Ishikawa (cell line): Measurements from ENCODE around the gene TMEM255B.

Experiments
- CEBPB ChIP-seq: IDR thresholded peaks from 2 replicates; pipeline ENCODE4 v1.6.1; 2012
- EP300 ChIP-seq: IDR thresholded peaks from 2 replicates; pipeline ENCODE4 v1.6.1; 2012; ENCODE audit warnings: borderline replicate concordance
- FOXM1 ChIP-seq: IDR thresholded peaks from 2 replicates; pipeline ENCODE4 v1.6.1; 2012; ENCODE audit warnings: low read depth, borderline replicate concordance
- TAF1 ChIP-seq: IDR thresholded peaks from 2 replicates; pipeline ENCODE4 v1.6.1; 2012; ENCODE audit warnings: low read depth, mild to moderate bottlenecking
- TEAD4 ChIP-seq: IDR thresholded peaks from 2 replicates; pipeline ENCODE4 v1.6.1; 2012
- YY1 ChIP-seq: IDR thresholded peaks from 2 replicates; pipeline ENCODE4 v1.6.1; 2012; ENCODE audit warnings: low read depth

DNA sequence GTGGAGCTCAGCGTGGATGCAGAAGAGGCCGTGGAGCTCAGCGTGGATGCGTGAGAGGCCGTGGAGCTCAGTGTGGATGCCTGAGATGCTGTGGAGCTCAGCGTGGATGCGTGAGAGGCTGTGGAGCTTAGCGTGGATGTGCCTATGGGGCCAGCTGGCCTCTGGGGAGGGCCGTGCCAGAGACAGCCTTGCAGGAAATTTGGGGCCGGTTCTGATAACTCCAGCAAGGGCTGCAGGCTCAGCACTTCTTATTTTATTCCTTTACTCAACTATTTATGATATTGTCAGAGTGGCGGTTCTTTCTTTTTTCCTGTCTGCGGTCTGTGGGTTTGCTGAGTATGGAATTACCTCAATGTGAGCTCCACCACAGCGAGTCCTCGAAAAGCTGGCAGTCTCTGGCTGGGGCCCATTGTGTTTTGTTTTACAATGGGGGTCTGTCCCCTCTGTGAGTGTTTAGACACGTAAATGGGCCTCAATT, 17.8 kb upstream of the TMEM255B start:
- TF ChIP-seq TAF1 (no peak), YY1 (no peak), TEAD4 (no peak), EP300 (no peak), FOXM1 (no peak), CEBPB (no peak)
